Fibroblast of pulmonary artery (primary cell): ENCODE data around the gene INO80D.
"Not testable (repeated sequence)": the region's sequence is repeated elsewhere in the genome, so short reads cannot be mapped to it uniquely, and the experiment has no call there.

Experiments
- DNase-seq: peaks from one replicate; pipeline ENCODE4 v3.0.0-alpha.2; 2010; ENCODE audit warnings: low read depth
- H3K4me3 ChIP-seq: replicated peaks from 2 replicates; pipeline ENCODE4 v1.5.1; 2011; ENCODE audit warnings: low read depth, mild to moderate bottlenecking, control low read depth, low read length, moderate library complexity
- CTCF ChIP-seq: IDR thresholded peaks from 2 replicates; pipeline ENCODE4 v1.5.1; 2011; ENCODE audit warnings: mild to moderate bottlenecking, control low read depth, low read length, inconsistent platforms; ENCODE audit errors: missing control alignments

Gene INO80D

GRCh38 chr2:206083602-206084438, 2.2 kb downstream of the INO80D start:
- no peak for DNase-seq
- peak overlapping the region; percentile 69 for H3K4me3 ChIP-seq
- TF ChIP-seq CTCF, result no peak

- DNase-seq, result no peak
- no peak for TF ChIP-seq CTCF
These were observed 3.6 kb downstream of the INO80D start for GRCh38 chr2:206082298-206082843.

GRCh38 chr2:206080927-206081326, 5.0 kb downstream of the INO80D start:
- no peak for DNase-seq

More at GRCh38 chr2:206082298-206082843, 3.6 kb downstream of the INO80D start:
- H3K4me3 ChIP-seq, result no peak overlapping the region

GRCh38 chr2:206079699-206080465, 6.1 kb downstream of the INO80D start:
- H3K4me3 ChIP-seq, result no peak overlapping the region
- TF ChIP-seq CTCF, result no peak
- no peak for DNase-seq

More at GRCh38 chr2:206080927-206081326, 5.0 kb downstream of the INO80D start:
- TF ChIP-seq CTCF, result no peak
- no peak overlapping the region for H3K4me3 ChIP-seq

GRCh38 chr2:206077879-206078278, 8.1 kb downstream of the INO80D start:
- not testable (repeated sequence) for DNase-seq, H3K4me3 ChIP-seq

- no peak for TF ChIP-seq CTCF
- no peak overlapping the region for H3K4me3 ChIP-seq
- DNase-seq, result no peak
These were observed 10.9 kb downstream of the INO80D start for GRCh38 chr2:206075113-206075512.

- TF ChIP-seq CTCF, result no peak
- DNase-seq, result no peak
- H3K4me3 ChIP-seq, result no peak overlapping the region
These were observed 14.2 kb downstream of the INO80D start for GRCh38 chr2:206071807-206072206.
